Measurements from ENCODE around the gene PRR5L.

DNA sequence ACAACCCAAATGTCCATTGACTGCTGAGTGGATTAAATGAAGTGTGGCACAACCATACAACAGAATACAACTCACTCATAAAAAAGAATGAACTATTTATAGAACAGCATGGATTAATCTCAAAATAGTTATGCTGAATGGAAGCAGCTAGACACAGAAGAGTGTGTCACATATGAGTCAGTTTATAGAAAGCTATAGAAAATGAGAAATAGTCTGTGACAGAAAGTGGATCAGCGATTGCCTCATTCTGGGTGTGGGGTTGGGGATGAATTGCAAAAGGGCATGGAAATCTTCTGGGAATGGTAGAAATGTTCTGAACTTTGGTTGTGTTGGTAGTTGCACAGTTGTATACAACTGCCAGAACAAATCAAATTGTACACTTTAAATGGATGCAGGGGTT lies 37.4 kb downstream of the PRR5L start:
- TF ChIP-seq, protein P1, sequence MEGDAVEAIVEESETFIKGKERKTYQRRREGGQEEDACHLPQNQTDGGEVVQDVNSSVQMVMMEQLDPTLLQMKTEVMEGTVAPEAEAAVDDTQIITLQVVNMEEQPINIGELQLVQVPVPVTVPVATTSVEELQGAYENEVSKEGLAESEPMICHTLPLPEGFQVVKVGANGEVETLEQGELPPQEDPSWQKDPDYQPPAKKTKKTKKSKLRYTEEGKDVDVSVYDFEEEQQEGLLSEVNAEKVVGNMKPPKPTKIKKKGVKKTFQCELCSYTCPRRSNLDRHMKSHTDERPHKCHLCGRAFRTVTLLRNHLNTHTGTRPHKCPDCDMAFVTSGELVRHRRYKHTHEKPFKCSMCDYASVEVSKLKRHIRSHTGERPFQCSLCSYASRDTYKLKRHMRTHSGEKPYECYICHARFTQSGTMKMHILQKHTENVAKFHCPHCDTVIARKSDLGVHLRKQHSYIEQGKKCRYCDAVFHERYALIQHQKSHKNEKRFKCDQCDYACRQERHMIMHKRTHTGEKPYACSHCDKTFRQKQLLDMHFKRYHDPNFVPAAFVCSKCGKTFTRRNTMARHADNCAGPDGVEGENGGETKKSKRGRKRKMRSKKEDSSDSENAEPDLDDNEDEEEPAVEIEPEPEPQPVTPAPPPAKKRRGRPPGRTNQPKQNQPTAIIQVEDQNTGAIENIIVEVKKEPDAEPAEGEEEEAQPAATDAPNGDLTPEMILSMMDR (IDR thresholded peaks at IDR 0.05; ENCODE audit: low read depth, low read length, poor library complexity, severe bottlenecking) = no peak
- no peak for TF ChIP-seq EZH2phosphoT487 (IDR thresholded peaks at IDR 0.05; ENCODE audit: borderline replicate concordance, low read length)
